Motor neuron (in vitro differentiated cells): ENCODE measurements around the gene FOXI1. TPM values are rescaled to one million over a fixed set of nuclear protein-coding genes. Genes with fewer than 3 reads are reported as not detected.

Experiments used
- ATAC-seq, 8 experiments: fragments of 200-7000 bp; cut with Tn5 transposase; replicated peaks in 6 of 8; 2 replicates each; pipeline ENCODE4 v1.8.0; 2021; ENCODE audit warnings: mild to moderate bottlenecking in 8 of 8, moderate library complexity in 8 of 8
- H3K27ac ChIP-seq, 2 donors: fragments of 250-450 bp; sonication (Bioruptor Pico); 2 replicates each; pipeline ENCODE4 v1.9.0; 2021; ENCODE audit warnings: antibody characterized with exemption in 2 of 2, mild to moderate bottlenecking in 2 of 2, moderate library complexity in 1 of 2
- H3K4me1 ChIP-seq, 2 donors: fragments of 250-450 bp; sonication (Bioruptor Pico); replicated peaks in 1 of 2; 2 replicates each; pipeline ENCODE4 v1.6.1; 2021; ENCODE audit warnings: antibody characterized with exemption in 2 of 2, mild to moderate bottlenecking in 2 of 2, moderate library complexity in 1 of 2
- H3K4me3 ChIP-seq, 5 donors: fragments of 250-450 bp; sonication (Bioruptor Pico); 2 replicates each; pipeline ENCODE4 v1.9.0; 2021; ENCODE audit warnings: antibody characterized with exemption in 5 of 5, mild to moderate bottlenecking in 5 of 5, moderate library complexity in 4 of 5
- WGBS, 10 experiments: fragments of 450-650 bp; shearing (Covaris generic); methylation state at CpG; one replicate each; pipeline ENCODE4 v1.0.0; 2022; 5-methylcytosine and 5-hydroxymethylcytosine counted together
- in situ Hi-C, 9 experiments: fragments of 400-800 bp; cut with MboI; loops; one replicate each; pipeline ENCODE4 v1.15.0; 2021; ENCODE audit warnings: low sequenced_read_pairs in 9 of 9, low pct_unique_long_range_greater_than_20kb in 2 of 9; ENCODE audit not compliant: unreplicated experiment in 9 of 9
- total RNA-seq, 8 experiments: library from RNA; unstranded; fragments of 300-600 nt; gene quantifications; 2 replicates each; pipeline versions ENCODE4 v1.2.3 to v1.2.4, GENCODE V29; 2022

FOXI1 gene
- total RNA-seq, 8 experiments from 2014 or later, result 0.08 to 0.57 (median 0.24) TPM; not detected in 2

GRCh38 chr5:170149206-170149515 lies 43.5 kb downstream of the FOXI1 start:
- in situ Hi-C loops, result no loop called here
- no peak for ATAC-seq
- WGBS, 10 experiments, result 61 to 100% (median 92%) methylated on average over 2 to 5 of the region's 7 CpGs; no CpG with 5 or more reads in 1 of the 10 experiments
- peaks cover 9 to 10% of the 10 kb centered on the region in 2 donors for H3K4me1 ChIP-seq
- no peak overlapping the region for H3K27ac ChIP-seq
- H3K4me3 ChIP-seq, result no peak overlapping the region

GRCh38 chr5:170150713-170151096 lies 45.0 kb downstream of the FOXI1 start:
- no peak overlapping the region for H3K4me3 ChIP-seq
- no peak overlapping the region for H3K27ac ChIP-seq
- ATAC-seq, result no peak
- WGBS, 10 experiments, result 0 to 100% (median 83%) methylated on average over 1 to 2 of the region's 5 CpGs; no CpG with 5 or more reads in 4 of the 10 experiments
- in situ Hi-C loops, result no loop called here
- H3K4me1 ChIP-seq, result peaks cover 9 to 12% of the 10 kb centered on the region in 2 donors

DNA sequence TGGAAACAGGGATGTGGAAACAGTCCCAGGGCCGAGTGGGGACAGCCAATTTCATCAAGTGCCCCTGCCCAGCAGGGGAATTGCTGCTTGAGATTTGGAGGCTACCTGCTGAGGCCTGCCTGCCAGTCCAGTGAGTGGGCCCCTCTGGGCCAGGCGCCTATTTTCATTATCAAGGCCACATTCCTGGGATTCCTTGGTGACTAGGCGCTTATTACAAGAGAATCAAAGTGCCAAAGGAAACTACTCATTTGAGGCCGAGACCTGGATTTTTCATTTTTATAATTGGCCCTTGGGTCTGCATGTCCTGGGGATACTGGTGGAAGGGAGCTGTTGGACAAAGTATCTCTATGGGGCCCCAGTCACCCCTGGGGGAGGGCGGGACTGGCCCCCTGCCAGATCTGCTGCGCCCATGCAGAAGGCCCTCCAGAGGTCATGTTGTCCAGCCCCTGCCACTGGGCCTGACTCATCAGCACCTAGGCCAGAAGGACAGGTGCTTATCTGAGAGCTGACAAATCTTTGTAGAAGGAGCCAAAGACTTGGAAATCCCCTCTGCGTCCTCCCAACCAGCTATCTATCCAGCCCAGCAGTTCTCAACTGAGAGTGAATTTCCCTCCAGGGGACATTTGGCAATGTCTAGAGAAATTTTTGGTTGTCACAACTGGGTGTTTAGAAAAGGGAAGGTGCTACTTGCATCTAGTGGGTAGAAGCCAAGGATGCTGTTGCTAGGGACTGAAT lies 45.6 kb downstream of the FOXI1 start:
- Histone ChIP-seq H3K4me3 (no peak overlapping the region), H3K27ac (no peak overlapping the region), H3K4me1 (peaks cover 9 to 12% of the 10 kb centered on the region in 2 donors)
- ATAC-seq, result peak in 2 of 8 experiments; percentile 36 to 46
- in situ Hi-C loops, result no loop called here
- WGBS, 10 experiments, result 27 to 89% (median 76%) methylated on average over 1 to 4 of the region's 7 CpGs; no CpG with 5 or more reads in 4 of the 10 experiments

DNA sequence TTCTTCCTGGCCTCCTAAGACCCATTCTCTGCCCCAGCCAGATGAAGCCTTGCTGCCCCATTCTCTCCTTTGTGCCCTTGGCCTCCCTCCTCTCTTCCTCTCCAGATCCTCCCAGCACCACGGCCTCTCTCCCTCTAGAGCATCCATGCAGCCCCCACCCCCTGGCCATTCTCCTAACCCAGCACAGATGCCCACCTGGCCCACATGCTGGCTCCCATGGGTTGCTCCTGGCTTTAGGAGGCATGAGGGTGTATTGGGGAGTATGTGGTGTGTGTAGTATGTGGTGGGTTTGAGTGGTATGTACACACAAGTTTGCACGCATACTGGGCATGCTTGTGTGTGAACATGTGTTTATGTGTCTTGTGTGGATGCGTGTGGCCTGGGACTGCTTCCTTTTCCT lies 47.1 kb downstream of the FOXI1 start:
- peaks cover 7 to 12% of the 10 kb centered on the region in 2 donors for H3K4me1 ChIP-seq
- no peak for ATAC-seq
- no peak overlapping the region for H3K4me3 ChIP-seq
- H3K27ac ChIP-seq, result no peak overlapping the region
- in situ Hi-C loops, result no loop called here
- WGBS, 10 experiments, result 46 to 100% (median 85%) methylated on average over 1 to 3 of the region's 3 CpGs; no CpG with 5 or more reads in 6 of the 10 experiments

GRCh38 chr5:170154297-170154696 lies 48.6 kb downstream of the FOXI1 start:
- Histone ChIP-seq H3K4me3 (no peak overlapping the region), H3K27ac (no peak overlapping the region), H3K4me1 (peaks cover 2 to 3% of the 10 kb centered on the region in 2 donors)
- peak in 1 of 8 experiments; percentile 35 for ATAC-seq
- in situ Hi-C loops, result no loop called here
- 20 to 76% (median 52%) methylated on average over 1 to 4 of the region's 4 CpGs; no CpG with 5 or more reads in 2 of the 10 experiments for WGBS, 10 experiments

DNA sequence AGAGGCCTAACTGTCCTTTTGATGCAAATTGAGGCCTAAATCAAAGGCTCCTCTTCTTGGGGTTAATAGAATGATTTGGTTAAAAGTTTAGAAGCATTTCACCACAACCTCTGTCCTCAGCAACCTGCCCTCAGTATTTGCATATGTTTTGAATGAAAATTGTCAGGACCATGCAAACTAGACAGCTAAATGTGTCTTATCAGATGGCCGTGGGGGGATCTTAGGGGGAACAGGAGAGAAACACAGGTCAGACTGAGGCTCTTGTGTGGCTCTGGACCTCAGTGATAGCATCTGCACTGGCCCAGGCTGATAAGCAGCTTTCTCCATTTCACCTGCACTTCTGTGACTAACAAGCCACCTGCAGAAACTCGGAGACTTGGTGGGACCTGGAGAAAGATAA lies 49.0 kb downstream of the FOXI1 start:
- 40 to 86% (median 60%) methylated on average over 1 of the region's 2 CpGs; no CpG with 5 or more reads in 2 of the 10 experiments for WGBS, 10 experiments
- in situ Hi-C loops, result no loop called here
- Histone ChIP-seq H3K4me3 (no peak overlapping the region), H3K4me1 (peaks cover 2 to 3% of the 10 kb centered on the region in 2 donors), H3K27ac (no peak overlapping the region)
- no peak for ATAC-seq

DNA sequence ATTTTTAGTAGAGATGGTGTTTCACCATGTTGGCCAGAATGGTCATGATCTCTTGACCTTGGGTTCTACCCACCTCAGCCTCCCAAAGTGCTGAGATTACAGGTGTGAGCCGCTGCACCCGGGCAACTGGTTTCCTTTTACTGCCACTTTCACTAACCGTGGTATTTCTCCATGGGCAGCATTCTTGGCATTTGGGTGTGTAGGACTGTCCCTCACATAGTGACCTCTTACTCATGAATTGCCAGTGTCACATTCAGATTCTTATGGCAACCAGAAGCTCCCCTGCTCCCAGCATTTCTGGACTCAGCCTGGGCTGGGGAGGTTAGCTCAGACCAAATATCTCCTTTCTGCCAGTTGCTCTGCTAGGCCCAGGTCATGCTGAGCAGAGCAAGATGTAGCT lies 50.1 kb downstream of the FOXI1 start:
- no peak overlapping the region for H3K27ac ChIP-seq
- no peak for ATAC-seq
- in situ Hi-C loops, result no loop called here
- H3K4me3 ChIP-seq, result no peak overlapping the region
- peaks cover 2 to 3% of the 10 kb centered on the region in 2 donors for H3K4me1 ChIP-seq
- 60 to 100% (median 83%) methylated on average over 1 to 3 of the region's 3 CpGs; no CpG with 5 or more reads in 5 of the 10 experiments for WGBS, 10 experiments

DNA sequence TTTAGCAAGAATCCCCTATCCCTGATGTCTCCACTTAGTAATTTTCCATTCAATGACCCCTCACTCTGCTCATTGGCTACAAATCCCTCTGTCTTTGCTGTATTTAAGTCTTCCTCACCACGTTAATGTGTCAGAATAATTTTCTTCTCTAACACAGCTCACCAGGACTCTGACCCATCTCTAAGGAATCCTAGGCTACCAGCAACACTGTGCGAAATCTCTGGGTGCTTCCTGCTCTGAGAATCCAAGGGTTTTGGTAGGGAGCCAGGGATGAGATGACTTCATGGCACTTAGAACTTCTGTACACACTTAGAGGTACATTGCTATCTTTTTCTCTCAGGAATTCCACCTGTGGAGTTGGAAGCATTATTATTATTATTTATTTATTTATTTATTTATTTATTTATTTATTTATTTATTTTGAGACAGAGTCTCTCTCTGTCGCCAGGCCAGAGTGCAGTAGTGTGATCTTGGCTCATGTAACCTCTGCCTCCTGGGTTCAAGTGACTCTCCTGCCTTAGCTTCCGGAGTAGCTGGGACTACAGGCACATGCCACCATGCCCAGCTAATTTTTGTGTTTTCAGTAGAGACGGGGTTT lies 53.5 kb downstream of the FOXI1 start:
- in situ Hi-C loops, result no loop called here
- ATAC-seq, result no peak
- peaks cover 0 to 2% of the 10 kb centered on the region in 2 donors for H3K4me1 ChIP-seq
- no peak overlapping the region for H3K27ac ChIP-seq
- 7 to 98% (median 63%) methylated on average over 1 to 4 of the region's 5 CpGs for WGBS, 10 experiments
- no peak overlapping the region for H3K4me3 ChIP-seq

Other genes starting within 250 kb of the FOXI1 start
- gene INSYN2B, start 125.4 kb upstream of the FOXI1 start, total RNA-seq, result 10 to 100 TPM in 1 of 8 experiments, 1 to 10 TPM in 5, under 1 TPM in 2; 0.29 to 21.2 (median 5.0) TPM
- 10 to 100 TPM in 2 of 8 experiments, 1 to 10 TPM in 3, under 1 TPM in 2, not detected in 1; 0.15 to 15.0 (median 1.7) TPM for gene C5orf58, start 127.1 kb downstream of the FOXI1 start, total RNA-seq
- 1 to 10 TPM in 3 of 8 experiments, under 1 TPM in 4, not detected in 1; 0.25 to 3.3 (median 0.64) TPM for gene LCP2, start 191.9 kb downstream of the FOXI1 start, total RNA-seq